ENCODE data around the gene QSOX2. TPM values are rescaled to one million over a fixed set of nuclear protein-coding genes. Genes with fewer than 3 reads are reported as not detected.

Gene QSOX2
- 10 to 100 TPM in 1 of 2 donors, 1 to 10 TPM in 1; 7.2 to 13.5 TPM for total RNA-seq

- no peaks in the 10 kb centered on the region for H3K36me3 ChIP-seq
- no peaks in the 10 kb centered on the region for H3K27me3 ChIP-seq (replicated peaks; ENCODE audit: insufficient read depth)
- peaks cover 8 to 13% of the 10 kb centered on the region in 2 donors for H3K4me1 ChIP-seq (ENCODE audit: control insufficient read depth in 1 of 2, low read depth in 2 of 2)
- peak within 1 kb of the TSS; percentile 83 for H3K4me3 ChIP-seq
- peak within 1 kb of the TSS in 1 of 2 donors; percentile 36 for H3K27ac ChIP-seq
- no peaks in the 10 kb centered on the region for H3K9me3 ChIP-seq
- no peak for TF ChIP-seq CTCF (IDR thresholded peaks at IDR 0.05)
- peak; percentile 15 for DNase-seq (ENCODE audit: low spot score)
- ATAC-seq (ENCODE audit: insufficient number of reproducible peaks, low FRiP score, low read depth), result peak; percentile 44
These were observed at the start of gene QSOX2 for GRCh38 chr9:136245219-136246150. TSS of gene QSOX2 (minus strand) at chr9:136245812. CDS start at chr9:136245803, 9 bp downstream.

GRCh38 chr9:136295055-136295454, 49.4 kb upstream of the QSOX2 start:
- Histone ChIP-seq H3K36me3 (no peaks in the 10 kb centered on the region), H3K27me3 (replicated peaks; ENCODE audit: insufficient read depth) (no peaks in the 10 kb centered on the region)
- no peak for DNase-seq (ENCODE audit: low spot score)

DNA sequence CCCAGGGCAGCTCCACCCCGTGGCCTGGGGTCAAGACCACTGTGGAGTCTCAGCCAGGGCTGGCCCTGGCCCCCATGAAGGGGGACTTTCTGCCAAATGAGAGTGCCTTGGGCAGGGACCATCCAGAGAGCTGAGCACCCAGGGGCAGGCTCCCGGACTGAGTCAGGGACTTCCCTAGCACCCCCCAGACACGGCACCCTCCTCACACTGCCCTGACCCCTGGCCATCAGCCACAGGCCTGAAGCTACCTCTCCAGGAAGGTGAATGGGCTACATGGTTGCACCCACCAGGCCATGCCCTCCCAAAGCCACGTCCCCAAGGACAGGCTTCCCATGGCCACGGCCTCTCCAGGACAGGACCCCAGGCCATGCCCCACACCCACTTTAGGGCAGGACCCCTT, 48.8 kb upstream of the QSOX2 start:
- no peak for TF ChIP-seq CTCF (IDR thresholded peaks at IDR 0.05)
- H3K27me3 ChIP-seq (replicated peaks; ENCODE audit: insufficient read depth), result no peaks in the 10 kb centered on the region
- no peak overlapping the region for H3K4me3 ChIP-seq
- no peaks in the 10 kb centered on the region for H3K4me1 ChIP-seq (ENCODE audit: control insufficient read depth in 1 of 2, low read depth in 2 of 2)
- H3K9me3 ChIP-seq, result no peaks in the 10 kb centered on the region
- H3K27ac ChIP-seq, result no peak overlapping the region
- DNase-seq (ENCODE audit: low spot score), result no peak
- H3K36me3 ChIP-seq, result no peaks in the 10 kb centered on the region
- no peak for ATAC-seq (ENCODE audit: insufficient number of reproducible peaks, low FRiP score, low read depth)

More at GRCh38 chr9:136295055-136295454, 49.4 kb upstream of the QSOX2 start:
- Histone ChIP-seq H3K27ac (no peak overlapping the region), H3K4me1 (ENCODE audit: control insufficient read depth in 1 of 2, low read depth in 2 of 2) (no peaks in the 10 kb centered on the region), H3K9me3 (no peaks in the 10 kb centered on the region), H3K4me3 (no peak overlapping the region)
- no peak for ATAC-seq (ENCODE audit: insufficient number of reproducible peaks, low FRiP score, low read depth)
- TF ChIP-seq CTCF (IDR thresholded peaks at IDR 0.05), result no peak

- DNase-seq (ENCODE audit: low spot score), result no peak
- no peaks in the 10 kb centered on the region for H3K9me3 ChIP-seq
- no peak overlapping the region for H3K27ac ChIP-seq
- ATAC-seq (ENCODE audit: insufficient number of reproducible peaks, low FRiP score, low read depth), result no peak
- no peaks in the 10 kb centered on the region for H3K27me3 ChIP-seq (replicated peaks; ENCODE audit: insufficient read depth)
- H3K4me3 ChIP-seq, result no peak overlapping the region
- H3K4me1 ChIP-seq (ENCODE audit: control insufficient read depth in 1 of 2, low read depth in 2 of 2), result no peaks in the 10 kb centered on the region
- no peaks in the 10 kb centered on the region for H3K36me3 ChIP-seq
- no peak for TF ChIP-seq CTCF (IDR thresholded peaks at IDR 0.05)
These were observed 48.0 kb upstream of the QSOX2 start for GRCh38 chr9:136293476-136294077.
